ENCODE data around the gene CAPN13. TPM values are rescaled to one million over a fixed set of nuclear protein-coding genes. Genes with fewer than 3 reads are reported as not detected.

The CAPN13 gene
- total RNA-seq, 1 donor from 2014 or later = not detected

DNA sequence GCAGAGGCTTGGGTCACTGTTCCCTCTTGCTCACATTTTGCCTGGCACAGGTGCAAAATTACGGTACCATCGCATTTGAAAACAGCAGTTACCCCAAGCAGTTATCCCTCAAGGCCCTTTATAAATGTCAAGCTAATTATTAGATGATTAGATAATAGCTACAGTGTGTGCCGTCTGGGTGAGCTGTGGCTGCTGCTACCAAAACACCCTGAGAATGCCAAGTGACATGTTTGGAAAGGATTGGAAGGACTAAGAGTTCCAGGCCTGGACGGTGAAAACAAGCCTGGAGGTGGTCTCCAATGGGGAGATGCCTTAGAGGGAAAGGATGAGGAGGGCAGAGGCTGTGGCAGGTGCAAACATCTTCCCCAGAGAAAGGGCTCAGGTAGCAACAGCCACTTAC, 120.6 kb downstream of the CAPN13 start:
- Histone ChIP-seq H3K9ac (no peak overlapping the region), H3K79me2 (ENCODE audit: low read depth) (no peaks in the 10 kb centered on the region), H3K4me1 (peaks cover 4% of the 10 kb centered on the region), H3F3A (ENCODE audit: low read depth) (no peaks in the 10 kb centered on the region), H4K20me1 (ENCODE audit: low read depth) (no peaks in the 10 kb centered on the region), H3K36me3 (no peaks in the 10 kb centered on the region), H3K4me3 (no peak overlapping the region), H3K4me2 (no peak overlapping the region), H3K27ac (no peak overlapping the region), H3K27me3 (no peaks in the 10 kb centered on the region), H2AFZ (replicated peaks) (no peak overlapping the region), H3K9me3 (ENCODE audit: low read depth) (no peaks in the 10 kb centered on the region)
- H3K4me3 Mint-ChIP-seq = no peak overlapping the region
- H3K27me3 Mint-ChIP-seq (ENCODE audit: insufficient read depth, low read depth) = no peaks in the 10 kb centered on the region
- H3K36me3 Mint-ChIP-seq = no peaks in the 10 kb centered on the region
- no peak for DNase-seq (ENCODE audit: low spot score)
- no peak overlapping the region for H3K27ac Mint-ChIP-seq
- H3K9me3 Mint-ChIP-seq = no peaks in the 10 kb centered on the region
- H3K4me1 Mint-ChIP-seq = no peaks in the 10 kb centered on the region
- TF ChIP-seq EZH2 (IDR thresholded peaks at IDR 0.05) = no peak
- TF ChIP-seq EZH2phosphoT487 (IDR thresholded peaks at IDR 0.05) = no peak
- TF ChIP-seq, protein P1, sequence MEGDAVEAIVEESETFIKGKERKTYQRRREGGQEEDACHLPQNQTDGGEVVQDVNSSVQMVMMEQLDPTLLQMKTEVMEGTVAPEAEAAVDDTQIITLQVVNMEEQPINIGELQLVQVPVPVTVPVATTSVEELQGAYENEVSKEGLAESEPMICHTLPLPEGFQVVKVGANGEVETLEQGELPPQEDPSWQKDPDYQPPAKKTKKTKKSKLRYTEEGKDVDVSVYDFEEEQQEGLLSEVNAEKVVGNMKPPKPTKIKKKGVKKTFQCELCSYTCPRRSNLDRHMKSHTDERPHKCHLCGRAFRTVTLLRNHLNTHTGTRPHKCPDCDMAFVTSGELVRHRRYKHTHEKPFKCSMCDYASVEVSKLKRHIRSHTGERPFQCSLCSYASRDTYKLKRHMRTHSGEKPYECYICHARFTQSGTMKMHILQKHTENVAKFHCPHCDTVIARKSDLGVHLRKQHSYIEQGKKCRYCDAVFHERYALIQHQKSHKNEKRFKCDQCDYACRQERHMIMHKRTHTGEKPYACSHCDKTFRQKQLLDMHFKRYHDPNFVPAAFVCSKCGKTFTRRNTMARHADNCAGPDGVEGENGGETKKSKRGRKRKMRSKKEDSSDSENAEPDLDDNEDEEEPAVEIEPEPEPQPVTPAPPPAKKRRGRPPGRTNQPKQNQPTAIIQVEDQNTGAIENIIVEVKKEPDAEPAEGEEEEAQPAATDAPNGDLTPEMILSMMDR (IDR thresholded peaks at IDR 0.05) = no peak

DNA sequence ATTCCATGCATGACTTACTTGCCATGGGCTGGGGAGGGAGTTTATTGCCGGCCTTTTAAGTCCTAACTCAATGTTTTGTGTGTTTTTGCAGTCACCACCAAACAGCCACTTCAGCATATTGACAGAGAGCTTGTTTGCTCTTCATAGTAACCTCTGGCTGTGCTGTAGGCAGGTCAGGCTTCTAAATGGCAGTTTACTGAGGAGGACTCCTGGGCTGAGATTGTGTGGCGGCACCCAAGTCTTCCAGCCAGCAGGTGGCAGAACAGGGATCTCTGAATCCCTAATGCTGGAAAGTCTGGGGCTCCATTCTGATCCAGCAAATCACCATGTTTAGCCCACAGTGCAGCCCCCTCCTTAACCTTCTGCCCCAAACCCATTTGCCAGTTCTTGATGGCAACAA, 121.2 kb downstream of the CAPN13 start:
- Histone ChIP-seq H3K27ac (no peak overlapping the region), H3K4me3 (no peak overlapping the region), H3K4me2 (no peak overlapping the region), H3K36me3 (no peaks in the 10 kb centered on the region), H3K9me3 (ENCODE audit: low read depth) (no peaks in the 10 kb centered on the region), H3K27me3 (no peaks in the 10 kb centered on the region), H3F3A (ENCODE audit: low read depth) (no peaks in the 10 kb centered on the region), H2AFZ (replicated peaks) (no peak overlapping the region), H3K9ac (no peak overlapping the region), H3K4me1 (peaks cover 4% of the 10 kb centered on the region), H4K20me1 (ENCODE audit: low read depth) (no peaks in the 10 kb centered on the region), H3K79me2 (ENCODE audit: low read depth) (no peaks in the 10 kb centered on the region)
- Mint-ChIP-seq H3K27ac (no peak overlapping the region), H3K36me3 (no peaks in the 10 kb centered on the region), H3K4me3 (no peak overlapping the region), H3K4me1 (no peaks in the 10 kb centered on the region), H3K27me3 (ENCODE audit: insufficient read depth, low read depth) (no peaks in the 10 kb centered on the region), H3K9me3 (no peaks in the 10 kb centered on the region)
- DNase-seq (ENCODE audit: low spot score) = peak; percentile 19
- TF ChIP-seq EZH2phosphoT487 (IDR thresholded peaks at IDR 0.05) = no peak
- no peak for TF ChIP-seq EZH2 (IDR thresholded peaks at IDR 0.05)
- TF ChIP-seq, protein P1 (IDR thresholded peaks at IDR 0.05) = peak; percentile 36

- no peak overlapping the region for H2AFZ ChIP-seq (replicated peaks)
- no peaks in the 10 kb centered on the region for H3K27me3 ChIP-seq
- no peak overlapping the region for H3K4me3 ChIP-seq
- no peak for DNase-seq (ENCODE audit: low spot score)
- no peak overlapping the region for H3K27ac Mint-ChIP-seq
- H3K4me1 ChIP-seq = peaks cover 4% of the 10 kb centered on the region
- no peaks in the 10 kb centered on the region for H3K36me3 Mint-ChIP-seq
- H3K9ac ChIP-seq = no peak overlapping the region
- H3K27me3 Mint-ChIP-seq (ENCODE audit: insufficient read depth, low read depth) = no peaks in the 10 kb centered on the region
- H3K4me1 Mint-ChIP-seq = no peaks in the 10 kb centered on the region
- TF ChIP-seq EZH2 (IDR thresholded peaks at IDR 0.05) = no peak
- TF ChIP-seq EZH2phosphoT487 (IDR thresholded peaks at IDR 0.05) = no peak
- TF ChIP-seq, protein P1 (IDR thresholded peaks at IDR 0.05) = no peak
- no peaks in the 10 kb centered on the region for H3K79me2 ChIP-seq (ENCODE audit: low read depth)
- no peak overlapping the region for H3K4me3 Mint-ChIP-seq
- no peaks in the 10 kb centered on the region for H3K9me3 ChIP-seq (ENCODE audit: low read depth)
- H3K36me3 ChIP-seq = no peaks in the 10 kb centered on the region
- no peaks in the 10 kb centered on the region for H3F3A ChIP-seq (ENCODE audit: low read depth)
- no peak overlapping the region for H3K27ac ChIP-seq
- no peaks in the 10 kb centered on the region for H4K20me1 ChIP-seq (ENCODE audit: low read depth)
- H3K4me2 ChIP-seq = no peak overlapping the region
- H3K9me3 Mint-ChIP-seq = no peaks in the 10 kb centered on the region
Measured at GRCh38 chr2:30684996-30685395, 122.2 kb downstream of the CAPN13 start.
